Breast epithelium (tissue), 4 donors: ENCODE measurements around the gene MRPL49. TPM values are rescaled to one million over a fixed set of nuclear protein-coding genes. Genes with fewer than 3 reads are reported as not detected.

Source experiments
- DNase-seq, 2 donors: peaks; one replicate each; pipeline ENCODE4 v3.0.0-alpha.2; 2019; ENCODE audit warnings: low spot score in 2 of 2
- H3K27ac ChIP-seq, 2 donors: fragments of 200-600 bp; sonication (generic) in 1 of 2; one replicate each; pipeline ENCODE4 v1.5.1; 2016 to 2019; ENCODE audit warnings: mild to moderate bottlenecking in 1 of 2
- H3K27me3 ChIP-seq, 2 donors: fragments of 200-600 bp; sonication (generic) in 1 of 2; one replicate each; pipeline versions ENCODE4 v1.5.1 to v1.6.0; 2017 to 2019; ENCODE audit warnings: control low read depth in 1 of 2, mild to moderate bottlenecking in 1 of 2
- H3K36me3 ChIP-seq: fragments of 200-600 bp; one replicate; pipeline ENCODE4 v1.5.1; 2019
- H3K4me1 ChIP-seq, 2 donors: fragments of 200-600 bp; sonication (generic); one replicate each; pipeline ENCODE4 v1.5.1; 2016 to 2019; ENCODE audit warnings: control low read depth in 1 of 2
- H3K4me3 ChIP-seq, 3 donors: fragments of 200-600 bp; sonication (generic); 1 replicate in 2 of 3; 2 replicates in 1 of 3; pipeline ENCODE4 v1.5.1; 2016 to 2019; ENCODE audit warnings: mild to moderate bottlenecking in 3 of 3, moderate library complexity in 2 of 3
- H3K9me3 ChIP-seq, 2 donors: fragments of 200-600 bp; sonication (generic) in 1 of 2; one replicate each; pipeline ENCODE4 v1.5.1; 2016 to 2019; ENCODE audit warnings: control low read depth in 1 of 2
- CTCF ChIP-seq, 3 donors: fragments of 450-650 bp; IDR thresholded peaks; one replicate each; pipeline ENCODE4 v1.5.1; 2016 to 2017; ENCODE audit warnings: antibody characterized with exemption in 3 of 3, mild to moderate bottlenecking in 3 of 3, moderate library complexity in 3 of 3
- POLR2A ChIP-seq: fragments of 450-650 bp; IDR thresholded peaks from one replicate; pipeline ENCODE4 v1.6.1; 2016; ENCODE audit warnings: antibody characterized with exemption, mild to moderate bottlenecking, moderate library complexity
- POLR2AphosphoS5 ChIP-seq, 3 donors: sonication (generic); formaldehyde crosslinking; IDR thresholded peaks; one replicate each; pipeline ENCODE4 v1.6.1; 2017; ENCODE audit warnings: antibody characterized with exemption in 3 of 3
- intact Hi-C: fragments of 100-400 bp; cut with DNase I; formaldehyde crosslinking; loops from one replicate; pipeline ENCODE4 v1.15.1; 2023; ENCODE audit warnings: low total_unique reads
- total RNA-seq, 3 donors: library from RNA; depleted of rRNA; stranded (reverse); fragments of >200 nt; gene quantifications; one replicate each; pipeline ENCODE4 v1.1.0, GENCODE V29; 2016

Gene MRPL49
- total RNA-seq = 10 to 100 TPM; 66.2 to 92.6 (median 72.8) TPM

GRCh38 chr11:65121865-65122696 lies at the start of gene MRPL49, which contains the start of gene FAU:
Gene MRPL49 (plus strand): TSS chr11:65122321. CDS start chr11:65122347, 26 bp downstream.
Gene FAU (minus strand): TSS chr11:65122134. CDS start chr11:65121813, 321 bp downstream.
- H3K9me3 ChIP-seq = no peaks in the 10 kb centered on the region
- intact Hi-C loops = loop anchor here (10.0 kb wide), 1 partner anchor 63 kb away; the partner anchor contains the start of gene CAPN1
- H3K27me3 ChIP-seq = no peaks in the 10 kb centered on the region
- H3K36me3 ChIP-seq = peaks cover 14% of the 10 kb centered on the region
- peak; percentile 99 for DNase-seq
- H3K4me3 ChIP-seq = peak within 1 kb of the TSS; percentile 84 to 88 (median 87)
- peak; percentile 93 to 97 (median 96) for TF ChIP-seq POLR2AphosphoS5 (IDR thresholded peaks at IDR 0.05)
- TF ChIP-seq POLR2A = peak; percentile 80
- TF ChIP-seq CTCF (IDR thresholded peaks at IDR 0.05) = no peak
- peaks cover 5 to 7% of the 10 kb centered on the region in 2 donors for H3K4me1 ChIP-seq
- H3K27ac ChIP-seq = peak within 1 kb of the TSS; percentile 94 to 99

- TF ChIP-seq CTCF (IDR thresholded peaks at IDR 0.05) = no peak
- TF ChIP-seq POLR2A = no peak
- no peak for TF ChIP-seq POLR2AphosphoS5 (IDR thresholded peaks at IDR 0.05)
- H3K4me1 ChIP-seq = no peaks in the 10 kb centered on the region
- no peak overlapping the region for H3K4me3 ChIP-seq
- DNase-seq = no peak
- no peaks in the 10 kb centered on the region for H3K27me3 ChIP-seq
- intact Hi-C loops = no loop called here
- H3K36me3 ChIP-seq = no peaks in the 10 kb centered on the region
- no peak overlapping the region for H3K27ac ChIP-seq
- no peaks in the 10 kb centered on the region for H3K9me3 ChIP-seq
These were observed 49.5 kb upstream of the MRPL49 start for GRCh38 chr11:65072631-65072966.

DNA sequence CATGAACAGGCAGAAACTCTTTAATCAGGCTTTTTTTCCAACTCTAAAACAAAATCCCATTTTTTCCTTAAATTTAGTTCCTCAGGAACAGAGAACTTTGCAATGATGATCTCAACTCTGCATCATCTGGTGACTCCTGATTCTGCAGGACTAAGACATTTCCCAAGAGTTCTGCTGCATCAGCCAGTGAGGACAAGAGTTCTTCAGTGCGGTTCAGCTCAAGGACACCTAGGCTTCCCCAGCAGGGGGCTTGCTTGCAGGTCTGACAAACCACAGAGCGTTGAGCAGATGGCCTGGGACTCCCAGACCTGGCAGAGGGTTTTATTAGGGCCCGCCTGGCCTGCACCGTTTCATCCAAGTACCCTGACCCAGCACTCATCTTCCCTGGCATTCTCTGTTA lies 44.7 kb upstream of the MRPL49 start:
- Histone ChIP-seq H3K9me3 (no peaks in the 10 kb centered on the region), H3K27me3 (no peaks in the 10 kb centered on the region), H3K27ac (no peak overlapping the region), H3K4me1 (no peaks in the 10 kb centered on the region), H3K36me3 (no peaks in the 10 kb centered on the region), H3K4me3 (no peak overlapping the region)
- TF ChIP-seq CTCF (IDR thresholded peaks at IDR 0.05) (no peak), POLR2A (no peak), POLR2AphosphoS5 (IDR thresholded peaks at IDR 0.05) (no peak)
- DNase-seq = no peak
- intact Hi-C loops = no loop called here

- DNase-seq = no peak
- H3K4me1 ChIP-seq = no peaks in the 10 kb centered on the region
- H3K27ac ChIP-seq = no peak overlapping the region
- H3K27me3 ChIP-seq = no peaks in the 10 kb centered on the region
- no peaks in the 10 kb centered on the region for H3K9me3 ChIP-seq
- no peak overlapping the region for H3K4me3 ChIP-seq
- no peak for TF ChIP-seq POLR2A
- TF ChIP-seq CTCF (IDR thresholded peaks at IDR 0.05) = peak; percentile 46 to 62 (median 53)
- H3K36me3 ChIP-seq = no peaks in the 10 kb centered on the region
- intact Hi-C loops = no loop called here
These were observed 44.0 kb upstream of the MRPL49 start for GRCh38 chr11:65078151-65078550.

DNA sequence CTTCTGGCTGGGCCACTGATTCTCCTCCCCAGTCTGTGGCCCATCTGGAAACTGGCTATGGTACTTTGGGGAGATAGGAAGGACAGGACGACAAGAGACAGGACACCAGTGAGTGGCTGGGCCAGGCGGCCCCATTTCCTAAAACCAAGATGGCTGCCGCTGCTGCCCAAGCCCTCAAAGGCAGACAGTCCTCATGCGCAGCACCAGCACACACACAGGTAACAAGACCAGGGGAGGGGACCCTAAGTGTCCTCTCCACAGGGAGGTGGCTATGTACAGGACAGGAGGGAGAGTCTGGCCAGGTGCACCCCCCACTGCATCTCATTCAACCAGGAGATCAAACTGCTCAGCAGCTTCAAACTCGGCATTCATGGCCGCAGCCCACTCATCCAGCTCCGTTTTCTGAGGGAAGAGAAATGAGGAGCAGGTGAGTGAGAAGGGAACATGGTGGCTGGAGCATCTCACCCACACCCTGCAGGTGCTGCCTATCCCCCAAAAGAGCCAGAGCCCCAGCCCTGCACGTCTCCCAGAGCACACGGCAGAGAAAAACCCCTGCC lies 43.3 kb upstream of the MRPL49 start:
- no peaks in the 10 kb centered on the region for H3K4me1 ChIP-seq
- no peak overlapping the region for H3K4me3 ChIP-seq
- DNase-seq = no peak
- H3K9me3 ChIP-seq = no peaks in the 10 kb centered on the region
- no peak for TF ChIP-seq POLR2A
- no peak for TF ChIP-seq POLR2AphosphoS5 (IDR thresholded peaks at IDR 0.05)
- TF ChIP-seq CTCF (IDR thresholded peaks at IDR 0.05) = no peak
- no peak overlapping the region for H3K27ac ChIP-seq
- intact Hi-C loops = no loop called here
- H3K27me3 ChIP-seq = no peaks in the 10 kb centered on the region
- H3K36me3 ChIP-seq = no peaks in the 10 kb centered on the region
